DMS114 treated with DMSO at 0.1 percent for 48 hours (cell line): ENCODE measurements around the gene MGLL.

Experiments
- DNase-seq: peaks from one replicate; lab custom pipeline; 2025; ENCODE audit not compliant: unreplicated experiment; lab: John Stamatoyannopoulos, UW

Gene MGLL

GRCh38 chr3:127835993-127836882 is 13.9 kb upstream of the MGLL start:
- DNase-seq: no peak

- no peak for DNase-seq
Observed at GRCh38 chr3:127834771-127835170, 12.5 kb upstream of the MGLL start.

- DNase-seq: no peak
Observed at GRCh38 chr3:127833281-127834032, 11.1 kb upstream of the MGLL start.

- DNase-seq: no peak
Observed at GRCh38 chr3:127831723-127832172, 9.4 kb upstream of the MGLL start.

GRCh38 chr3:127829537-127829936 is 7.2 kb upstream of the MGLL start:
- DNase-seq: no peak

- DNase-seq: no peak
Observed at GRCh38 chr3:127827808-127828207, 5.5 kb upstream of the MGLL start.

GRCh38 chr3:127825756-127826155 is 3.4 kb upstream of the MGLL start:
- no peak for DNase-seq

GRCh38 chr3:127824151-127824825 is 2.0 kb upstream of the MGLL start:
- DNase-seq: no peak

GRCh38 chr3:127823426-127823857 is 1.1 kb upstream of the MGLL start:
- DNase-seq: no peak

GRCh38 chr3:127822682-127823425 is 539 bp upstream of the MGLL start:
- no peak for DNase-seq

- DNase-seq: no peak
Observed at GRCh38 chr3:127821394-127821793, 921 bp downstream of the MGLL start.

- DNase-seq: no peak
Observed at GRCh38 chr3:127820826-127821313, 1.4 kb downstream of the MGLL start.

- DNase-seq: no peak
Observed at GRCh38 chr3:127820221-127820825, 2.0 kb downstream of the MGLL start.

- DNase-seq: no peak
Observed at GRCh38 chr3:127819656-127820055, 2.7 kb downstream of the MGLL start.

- DNase-seq: no peak
Observed at GRCh38 chr3:127819086-127819485, 3.2 kb downstream of the MGLL start.

- no peak for DNase-seq
Observed at GRCh38 chr3:127817406-127817841, 4.9 kb downstream of the MGLL start.

- DNase-seq: no peak
Observed at GRCh38 chr3:127816783-127817405, 5.4 kb downstream of the MGLL start.

GRCh38 chr3:127815641-127816605 is 6.4 kb downstream of the MGLL start:
- no peak for DNase-seq

- no peak for DNase-seq
Observed at GRCh38 chr3:127815001-127815400, 7.3 kb downstream of the MGLL start.
